ENCODE measurements around the gene CTXN2. TPM values are rescaled to one million over a fixed set of nuclear protein-coding genes. Genes with fewer than 3 reads are reported as not detected.

The CTXN2 gene
- not detected for total RNA-seq
- long read RNA-seq: 0 reads

- ATAC-seq (ENCODE audit: poor library complexity) (no peak), DNase-seq (no peak)
- intact Hi-C loops (cut with DNase I): no loop called here
These were observed at the start of gene CTXN2 for GRCh38 chr15:48191574-48192225. Gene CTXN2 (plus strand): TSS chr15:48191665. CDS start chr15:48201301, 9,636 bp downstream.

- DNase-seq: no peak
- intact Hi-C loops (cut with DNase I): no loop called here
- ATAC-seq (ENCODE audit: poor library complexity): peak; percentile 79
These were observed 47.6 kb upstream of the CTXN2 start for GRCh38 chr15:48143856-48144255.

GRCh38 chr15:48144889-48145288 lies 46.6 kb upstream of the CTXN2 start:
- DNase-seq (no peak), ATAC-seq (ENCODE audit: poor library complexity) (no peak)
- intact Hi-C loops (cut with DNase I): no loop called here

- ATAC-seq (ENCODE audit: poor library complexity) (no peak), DNase-seq (no peak)
- intact Hi-C loops (cut with DNase I): no loop called here
These were observed 45.5 kb upstream of the CTXN2 start for GRCh38 chr15:48145923-48146322.

- ATAC-seq (ENCODE audit: poor library complexity) (no peak), DNase-seq (no peak)
- intact Hi-C loops (cut with DNase I): no loop called here
These were observed 44.1 kb upstream of the CTXN2 start for GRCh38 chr15:48147358-48147757.

- ATAC-seq (ENCODE audit: poor library complexity) (no peak), DNase-seq (no peak)
- intact Hi-C loops (cut with DNase I): no loop called here
These were observed 41.6 kb upstream of the CTXN2 start for GRCh38 chr15:48149858-48150257.

- intact Hi-C loops (cut with DNase I): no loop called here
- DNase-seq: no peak
- no peak for ATAC-seq (ENCODE audit: poor library complexity)
These were observed 37.9 kb upstream of the CTXN2 start for GRCh38 chr15:48153526-48153925.

GRCh38 chr15:48168616-48169015 lies 22.8 kb upstream of the CTXN2 start:
- no peak for ATAC-seq (ENCODE audit: poor library complexity)

GRCh38 chr15:48170981-48171380 lies 20.5 kb upstream of the CTXN2 start:
- DNase-seq (no peak), ATAC-seq (ENCODE audit: poor library complexity) (no peak)
- intact Hi-C loops (cut with DNase I): no loop called here

More at GRCh38 chr15:48168616-48169015, 22.8 kb upstream of the CTXN2 start:
- intact Hi-C loops (cut with DNase I): no loop called here
- no peak for DNase-seq

GRCh38 chr15:48175126-48175525 lies 16.3 kb upstream of the CTXN2 start:
- intact Hi-C loops (cut with DNase I): no loop called here

GRCh38 chr15:48176112-48176511 lies 15.4 kb upstream of the CTXN2 start:
- intact Hi-C loops (cut with DNase I): no loop called here
- ATAC-seq (ENCODE audit: poor library complexity): no peak

More at GRCh38 chr15:48175126-48175525, 16.3 kb upstream of the CTXN2 start:
- no peak for DNase-seq
- no peak for ATAC-seq (ENCODE audit: poor library complexity)

GRCh38 chr15:48176957-48177356 lies 14.5 kb upstream of the CTXN2 start:
- intact Hi-C loops (cut with DNase I): no loop called here
- DNase-seq (no peak), ATAC-seq (ENCODE audit: poor library complexity) (no peak)

More at GRCh38 chr15:48176112-48176511, 15.4 kb upstream of the CTXN2 start:
- DNase-seq: no peak

- DNase-seq (no peak), ATAC-seq (ENCODE audit: poor library complexity) (peak; percentile 82)
- intact Hi-C loops (cut with DNase I): no loop called here
These were observed 14.1 kb upstream of the CTXN2 start for GRCh38 chr15:48177383-48177765.

- intact Hi-C loops (cut with DNase I): no loop called here
- DNase-seq: peak; percentile 79
- ATAC-seq (ENCODE audit: poor library complexity): peak; percentile 93
These were observed 13.5 kb upstream of the CTXN2 start, which contains the start of gene MYEF2 for GRCh38 chr15:48177766-48178647. Gene MYEF2 (minus strand): TSS chr15:48178295. CDS start chr15:48178237, 58 bp downstream.

- intact Hi-C loops (cut with DNase I): no loop called here
- ATAC-seq (ENCODE audit: poor library complexity) (no peak), DNase-seq (no peak)
These were observed 12.9 kb upstream of the CTXN2 start for GRCh38 chr15:48178648-48178931.

- no peak for ATAC-seq (ENCODE audit: poor library complexity)
- DNase-seq: no peak
- intact Hi-C loops (cut with DNase I): no loop called here
These were observed 8.7 kb upstream of the CTXN2 start for GRCh38 chr15:48182749-48183148.

- intact Hi-C loops (cut with DNase I): no loop called here
- ATAC-seq (ENCODE audit: poor library complexity) (no peak), DNase-seq (no peak)
These were observed 5.9 kb upstream of the CTXN2 start for GRCh38 chr15:48185529-48185928.

- intact Hi-C loops (cut with DNase I): no loop called here
- no peak for ATAC-seq (ENCODE audit: poor library complexity)
- no peak for DNase-seq
These were observed 5.2 kb upstream of the CTXN2 start for GRCh38 chr15:48186271-48186670.

- intact Hi-C loops (cut with DNase I): no loop called here
- ATAC-seq (ENCODE audit: poor library complexity): peak; percentile 58
- DNase-seq: peak; percentile 64
These were observed 412 bp upstream of the CTXN2 start for GRCh38 chr15:48190932-48191573.

- intact Hi-C loops (cut with DNase I): no loop called here
- ATAC-seq (ENCODE audit: poor library complexity): no peak
- DNase-seq: no peak
These were observed 10.6 kb downstream of the CTXN2 start for GRCh38 chr15:48202068-48202467.
